ENCODE results near the gene LGR5.

LGR5 gene

DNA sequence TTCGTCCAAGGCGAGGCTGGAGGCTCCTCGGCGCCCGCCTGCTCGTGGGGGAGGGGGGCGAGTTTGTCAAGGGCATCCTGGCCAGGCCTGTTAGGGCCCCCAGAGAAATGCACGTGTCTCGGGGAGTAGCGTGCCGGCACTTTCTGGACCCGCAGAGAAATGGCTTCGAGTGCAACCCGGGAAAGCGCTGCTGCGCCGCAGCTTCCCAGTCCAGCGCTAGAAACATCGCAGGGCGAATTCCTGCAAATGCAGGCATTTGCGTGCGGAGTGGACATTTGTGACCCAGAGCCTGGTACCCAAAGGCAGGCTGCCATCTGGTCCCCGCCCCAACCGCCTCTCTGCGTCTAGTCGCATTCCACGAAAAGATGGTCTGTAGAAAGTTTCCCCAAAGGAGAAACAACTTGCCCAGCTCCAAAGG, 756 bp downstream of the LGR5 start:
- DNase-seq (ENCODE audit: insufficient read length) (no peak), FAIRE-seq (no peak)
- TF ChIP-seq POLR2A (IDR thresholded peaks at IDR 0.05; ENCODE audit: low read depth, low read length) (no peak), POLR2AphosphoS5 (IDR thresholded peaks at IDR 0.05; ENCODE audit: low read depth, low read length) (no peak), TAF1 (IDR thresholded peaks at IDR 0.05; ENCODE audit: borderline replicate concordance, low read depth, low read length) (no peak)

GRCh38 chr12:71440763-71441748, 1.5 kb downstream of the LGR5 start:
- no peak for FAIRE-seq
- no peak for DNase-seq (ENCODE audit: insufficient read length)
- TF ChIP-seq POLR2AphosphoS5 (IDR thresholded peaks at IDR 0.05; ENCODE audit: low read depth, low read length) (no peak), POLR2A (IDR thresholded peaks at IDR 0.05; ENCODE audit: low read depth, low read length) (no peak), TAF1 (IDR thresholded peaks at IDR 0.05; ENCODE audit: borderline replicate concordance, low read depth, low read length) (no peak)

DNA sequence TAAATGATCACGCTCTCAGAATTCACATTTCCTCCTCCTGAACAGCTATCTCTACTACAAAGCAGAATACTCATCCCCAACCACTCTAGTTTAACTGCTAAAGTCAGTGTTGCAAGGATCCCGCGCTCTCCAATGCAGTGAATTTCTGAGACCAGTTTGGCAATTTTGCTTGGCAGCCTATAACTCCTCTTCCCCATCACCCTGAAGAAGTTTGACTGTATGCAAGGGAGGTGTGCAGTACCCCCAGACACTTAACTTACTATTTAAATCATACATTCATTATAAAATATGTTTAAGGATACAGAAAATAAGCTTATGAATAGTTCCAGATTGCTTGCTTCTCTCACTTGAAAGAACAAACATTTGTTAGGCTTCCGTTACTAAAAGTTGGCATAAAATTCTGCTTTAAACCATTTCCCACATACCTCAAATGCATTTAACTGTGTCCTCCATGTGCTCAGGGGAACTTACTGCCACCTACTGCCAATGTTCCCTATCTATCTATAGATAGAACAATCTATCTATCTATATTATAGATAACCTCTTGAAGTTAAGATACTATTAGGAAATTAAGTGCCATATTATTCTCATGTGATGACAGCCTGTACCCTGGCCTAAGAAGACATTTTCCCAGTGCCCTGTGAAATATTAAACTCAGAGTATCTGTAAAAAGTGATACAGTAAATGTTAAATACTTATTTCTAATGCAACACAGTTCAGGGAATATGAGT, 2.4 kb downstream of the LGR5 start:
- DNase-seq (ENCODE audit: insufficient read length) = no peak
- peak; percentile 27 for FAIRE-seq
- no peak for TF ChIP-seq POLR2AphosphoS5 (IDR thresholded peaks at IDR 0.05; ENCODE audit: low read depth, low read length)
- no peak for TF ChIP-seq TAF1 (IDR thresholded peaks at IDR 0.05; ENCODE audit: borderline replicate concordance, low read depth, low read length)
- TF ChIP-seq POLR2A (IDR thresholded peaks at IDR 0.05; ENCODE audit: low read depth, low read length) = no peak

- FAIRE-seq = no peak
- TF ChIP-seq POLR2AphosphoS5 (IDR thresholded peaks at IDR 0.05; ENCODE audit: low read depth, low read length) (no peak), TAF1 (IDR thresholded peaks at IDR 0.05; ENCODE audit: borderline replicate concordance, low read depth, low read length) (no peak), POLR2A (IDR thresholded peaks at IDR 0.05; ENCODE audit: low read depth, low read length) (no peak)
- no peak for DNase-seq (ENCODE audit: insufficient read length)
Measured at GRCh38 chr12:71442567-71442931, 3.0 kb downstream of the LGR5 start.

GRCh38 chr12:71445071-71445470, 5.5 kb downstream of the LGR5 start:
- FAIRE-seq (no peak), DNase-seq (ENCODE audit: insufficient read length) (no peak)
- TF ChIP-seq POLR2AphosphoS5 (IDR thresholded peaks at IDR 0.05; ENCODE audit: low read depth, low read length) (no peak), POLR2A (IDR thresholded peaks at IDR 0.05; ENCODE audit: low read depth, low read length) (no peak), TAF1 (IDR thresholded peaks at IDR 0.05; ENCODE audit: borderline replicate concordance, low read depth, low read length) (no peak)

- DNase-seq (ENCODE audit: insufficient read length) = no peak
- no peak for TF ChIP-seq POLR2A (IDR thresholded peaks at IDR 0.05; ENCODE audit: low read depth, low read length)
- TF ChIP-seq POLR2AphosphoS5 (IDR thresholded peaks at IDR 0.05; ENCODE audit: low read depth, low read length) = no peak
- no peak for TF ChIP-seq TAF1 (IDR thresholded peaks at IDR 0.05; ENCODE audit: borderline replicate concordance, low read depth, low read length)
- FAIRE-seq = no peak
Measured at GRCh38 chr12:71447691-71448132, 8.1 kb downstream of the LGR5 start.

GRCh38 chr12:71448150-71448581, 8.6 kb downstream of the LGR5 start:
- DNase-seq (ENCODE audit: insufficient read length) = no peak

GRCh38 chr12:71449373-71450070, 9.9 kb downstream of the LGR5 start:
- TF ChIP-seq TAF1 (IDR thresholded peaks at IDR 0.05; ENCODE audit: borderline replicate concordance, low read depth, low read length) = no peak
- no peak for FAIRE-seq
- DNase-seq (ENCODE audit: insufficient read length) = no peak

More at GRCh38 chr12:71448150-71448581, 8.6 kb downstream of the LGR5 start:
- no peak for FAIRE-seq
- TF ChIP-seq TAF1 (IDR thresholded peaks at IDR 0.05; ENCODE audit: borderline replicate concordance, low read depth, low read length) = no peak

DNA sequence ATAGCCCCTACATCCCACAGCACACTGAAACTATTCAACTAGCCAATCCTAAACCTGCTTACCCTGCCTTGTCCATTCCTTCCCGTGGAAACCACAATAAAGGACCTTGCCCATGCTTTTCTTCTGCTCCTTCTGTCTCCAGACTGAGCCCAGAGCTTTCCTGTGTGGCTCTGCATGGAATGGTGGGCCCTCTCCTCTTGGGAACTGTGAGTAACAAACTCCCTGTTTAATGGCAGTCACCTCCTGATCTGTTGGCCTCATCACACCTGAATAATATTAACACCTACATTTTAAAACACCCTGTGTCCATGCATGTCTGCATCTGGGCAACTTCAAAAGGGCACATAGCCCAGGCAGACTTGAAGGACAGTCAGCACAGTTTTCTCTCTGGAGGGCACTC, 12.4 kb downstream of the LGR5 start:
- DNase-seq (ENCODE audit: insufficient read length) (no peak), FAIRE-seq (no peak)
- TF ChIP-seq POLR2A (IDR thresholded peaks at IDR 0.05; ENCODE audit: low read depth, low read length) = no peak

- no peak for FAIRE-seq
Measured at GRCh38 chr12:71455028-71455737, 15.6 kb downstream of the LGR5 start.

DNA sequence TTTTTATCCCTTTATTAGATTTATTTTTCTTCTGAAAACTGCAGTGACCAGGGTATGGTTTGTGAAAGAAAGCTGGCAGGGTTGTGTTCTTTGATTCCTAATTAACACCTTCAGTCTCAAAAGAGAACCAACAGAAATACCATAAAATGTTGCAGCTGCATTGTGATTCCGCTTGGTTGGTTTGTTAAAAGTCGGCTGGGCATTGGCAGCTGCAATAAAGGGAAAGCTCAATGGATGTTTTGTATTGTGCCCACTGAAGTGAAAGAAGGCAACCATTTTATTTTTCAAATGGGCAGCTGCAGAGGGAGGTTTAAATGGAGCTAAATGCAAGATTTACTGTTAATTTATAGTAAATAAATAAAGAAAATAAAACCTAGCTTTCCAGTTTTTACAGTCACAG, 16.7 kb downstream of the LGR5 start:
- FAIRE-seq = no peak
- TF ChIP-seq POLR2AphosphoS5 (IDR thresholded peaks at IDR 0.05; ENCODE audit: low read depth, low read length) = no peak
- no peak for TF ChIP-seq TAF1 (IDR thresholded peaks at IDR 0.05; ENCODE audit: borderline replicate concordance, low read depth, low read length)
- TF ChIP-seq POLR2A (IDR thresholded peaks at IDR 0.05; ENCODE audit: low read depth, low read length) = no peak
- no peak for DNase-seq (ENCODE audit: insufficient read length)

More at GRCh38 chr12:71455028-71455737, 15.6 kb downstream of the LGR5 start:
- no peak for DNase-seq (ENCODE audit: insufficient read length)
- no peak for TF ChIP-seq TAF1 (IDR thresholded peaks at IDR 0.05; ENCODE audit: borderline replicate concordance, low read depth, low read length)
- TF ChIP-seq POLR2AphosphoS5 (IDR thresholded peaks at IDR 0.05; ENCODE audit: low read depth, low read length) = no peak
- no peak for TF ChIP-seq POLR2A (IDR thresholded peaks at IDR 0.05; ENCODE audit: low read depth, low read length)
